GM19395 (cell line): ENCODE data around the gene ZNF555.
"Not testable (repeated sequence)": the region's sequence is repeated elsewhere in the genome, so short reads cannot be mapped to it uniquely, and the experiment has no call there.

ENCODE experiments used
- ATAC-seq: cut with Tn5 transposase; IDR thresholded peaks from one replicate; pipeline ENCODE4 v1.9.1; 2021; ENCODE audit warnings: mild to moderate bottlenecking, moderate library complexity; ENCODE audit not compliant: unreplicated experiment

The ZNF555 gene

GRCh38 chr19:2806736-2807378 lies 34.4 kb upstream of the ZNF555 start:
- ATAC-seq, result no peak

- ATAC-seq, result no peak
Measured at GRCh38 chr19:2807379-2808128, 33.7 kb upstream of the ZNF555 start.

- ATAC-seq, result no peak
Measured at GRCh38 chr19:2808129-2808941, 32.9 kb upstream of the ZNF555 start.

- ATAC-seq, result no peak
Measured at GRCh38 chr19:2809387-2810140, 31.7 kb upstream of the ZNF555 start.

- ATAC-seq, result no peak
Measured at GRCh38 chr19:2810141-2811091, 30.9 kb upstream of the ZNF555 start.

DNA sequence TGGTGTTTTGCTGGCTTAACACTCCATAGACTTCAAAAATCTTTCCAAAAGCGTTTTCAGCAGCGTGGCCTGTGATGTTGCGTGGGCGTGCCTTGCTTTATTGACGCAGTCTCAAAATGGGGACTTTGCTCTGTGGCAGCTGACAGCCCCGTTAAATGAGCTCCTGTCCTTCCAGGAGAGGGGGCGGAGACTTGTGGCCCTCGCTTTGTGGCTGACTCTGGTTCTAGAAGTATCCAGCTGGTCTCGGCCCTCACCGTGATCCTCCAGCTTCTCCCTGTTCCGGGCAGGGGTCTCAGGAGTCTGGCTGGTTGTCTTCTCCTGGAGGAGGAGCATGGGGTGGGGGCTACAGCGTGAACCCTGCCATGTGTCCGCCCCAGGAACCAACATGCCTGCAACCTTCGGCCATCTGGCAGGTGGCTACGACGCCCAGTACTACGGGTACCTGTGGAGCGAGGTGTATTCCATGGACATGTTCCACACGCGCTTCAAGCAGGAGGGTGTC lies 30.0 kb upstream of the ZNF555 start:
- no peak for ATAC-seq

GRCh38 chr19:2811735-2812413 lies 29.4 kb upstream of the ZNF555 start:
- no peak for ATAC-seq

- no peak for ATAC-seq
Measured at GRCh38 chr19:2812414-2813234, 28.7 kb upstream of the ZNF555 start.

DNA sequence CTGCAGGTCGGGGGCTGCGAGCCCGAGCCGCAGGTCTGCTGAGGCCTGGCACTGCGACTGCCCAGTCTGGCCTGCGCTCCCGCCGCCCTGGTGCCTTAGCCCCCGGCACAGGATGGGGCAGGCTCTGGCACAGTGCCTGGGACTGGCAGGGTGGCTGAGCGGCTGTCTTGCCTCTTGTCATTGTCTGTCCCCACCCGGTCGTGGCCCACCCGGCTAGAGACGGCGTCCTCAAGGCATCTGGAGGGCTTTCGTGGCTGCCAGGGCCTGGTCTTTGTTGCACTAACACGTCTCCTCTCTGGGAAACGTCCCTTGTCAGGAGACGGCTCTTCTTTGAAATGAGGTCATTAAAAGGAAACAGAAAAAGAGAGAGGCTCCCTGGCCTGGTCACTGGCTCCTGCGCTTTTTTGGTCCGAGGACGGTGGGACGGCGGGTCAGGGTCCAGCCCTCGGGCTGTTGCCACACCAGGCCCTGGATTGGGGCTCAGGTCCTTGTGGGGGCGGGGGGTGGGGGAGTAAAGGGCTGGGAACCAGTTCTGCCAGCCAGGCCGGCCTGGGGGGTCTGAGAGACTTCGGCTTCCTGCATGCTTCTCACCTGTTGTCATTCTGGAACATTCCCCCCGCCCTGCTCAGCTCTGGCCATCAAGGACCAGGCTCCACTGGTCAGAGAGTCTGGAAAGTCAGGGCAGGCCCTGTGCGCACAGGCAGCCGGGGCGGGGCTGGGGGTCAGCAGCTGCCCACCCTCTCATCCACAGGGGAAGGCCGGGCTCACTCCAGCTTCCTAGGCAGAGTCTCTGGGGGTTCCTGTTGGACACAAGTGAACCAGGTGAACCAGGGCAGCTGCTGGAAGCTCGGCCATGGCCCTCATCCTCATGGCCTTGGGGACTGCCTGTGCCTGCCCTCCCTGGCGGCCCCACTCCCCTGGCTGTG lies 27.8 kb upstream of the ZNF555 start:
- no peak for ATAC-seq

GRCh38 chr19:2814426-2814825 lies 26.8 kb upstream of the ZNF555 start:
- no peak for ATAC-seq

GRCh38 chr19:2815191-2815614 lies 26.1 kb upstream of the ZNF555 start:
- ATAC-seq, result no peak

DNA sequence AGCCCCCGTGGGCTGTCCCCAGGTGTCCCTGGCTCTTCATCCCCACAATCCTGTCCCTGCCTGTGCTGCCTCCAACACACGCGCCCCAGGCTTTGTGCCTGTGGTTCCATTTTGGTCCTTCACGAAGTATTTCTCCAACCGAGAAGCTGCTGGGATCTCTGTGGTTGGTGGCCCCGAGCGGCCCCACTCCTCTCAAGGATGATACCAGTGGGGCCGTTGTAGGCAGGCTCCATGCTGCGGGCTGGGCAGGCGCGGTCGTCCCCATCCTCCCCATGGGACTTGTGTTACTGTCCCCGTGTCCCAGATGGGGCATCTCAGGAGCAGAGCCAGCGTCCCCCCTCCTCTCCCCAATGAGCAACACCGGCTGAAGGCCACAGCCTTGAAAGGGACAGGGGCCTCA lies 25.4 kb upstream of the ZNF555 start:
- no peak for ATAC-seq

- no peak for ATAC-seq
Measured at GRCh38 chr19:2816641-2817040, 24.6 kb upstream of the ZNF555 start.

- ATAC-seq, result not testable (repeated sequence)
Measured at GRCh38 chr19:2817237-2817829, 23.9 kb upstream of the ZNF555 start.

DNA sequence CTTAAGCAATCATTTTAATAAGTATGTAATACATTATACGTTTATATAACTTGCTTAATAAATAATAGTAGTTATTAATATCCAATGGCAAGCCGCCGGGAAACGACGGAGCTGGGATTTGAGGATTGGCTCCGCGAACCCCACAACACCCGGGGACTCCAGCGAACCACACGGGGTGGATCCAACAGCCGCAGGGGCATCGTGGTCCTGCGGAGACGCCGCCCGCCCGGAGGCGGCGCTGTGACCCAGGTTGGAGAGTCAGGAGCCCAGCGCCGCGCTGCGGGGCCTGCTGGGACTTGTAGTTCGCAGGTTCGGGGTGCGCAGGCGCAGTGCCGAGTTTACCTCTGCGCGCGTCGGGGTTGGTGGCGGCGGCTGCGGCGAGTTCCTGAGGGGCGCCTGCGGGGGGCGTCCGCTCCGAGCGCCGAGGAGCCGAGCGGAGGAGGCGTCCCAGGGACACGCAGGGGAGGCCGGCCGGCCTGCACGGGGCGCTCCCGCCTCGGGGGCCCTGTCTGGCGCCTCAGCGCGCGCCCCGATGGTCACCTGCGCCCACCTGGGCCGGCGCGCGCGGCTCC lies 21.6 kb upstream of the ZNF555 start, which contains the start of gene ZNF554:
Gene ZNF554, plus strand, starts transcription at position 329 of the 572 bp plus-strand sequence. Its CDS starts 204 bp downstream, at position 533.
- ATAC-seq, result peak; percentile 78

- no peak for ATAC-seq
Measured at GRCh38 chr19:2820112-2820702, 21.1 kb upstream of the ZNF555 start.
